ENCODE data around the gene DAPK2.

The DAPK2 gene

GRCh38 chr15:63999177-63999576, 47.1 kb downstream of the DAPK2 start:
- Mint-ChIP-seq H3K36me3 (ENCODE audit: low read depth) (no peaks in the 10 kb centered on the region), H3K4me3 (no peak overlapping the region), H3K9me3 (no peaks in the 10 kb centered on the region), H3K27ac (peak overlapping the region in 2 of 3 experiments; percentile 21 to 30), H3K27me3 (ENCODE audit: low read depth) (peaks cover 8% of the 10 kb centered on the region), H3K4me1 (peaks cover 10% of the 10 kb centered on the region)
- TF ChIP-seq CTCF (IDR thresholded peaks at IDR 0.05; ENCODE audit: unreplicated experiment in 3 of 3): no peak

GRCh38 chr15:63998489-63998888, 47.8 kb downstream of the DAPK2 start:
- Mint-ChIP-seq H3K36me3 (ENCODE audit: low read depth) (no peaks in the 10 kb centered on the region), H3K9me3 (no peaks in the 10 kb centered on the region), H3K27ac (peak overlapping the region in 2 of 3 experiments; percentile 21 to 30)

GRCh38 chr15:63997715-63998442, 48.4 kb downstream of the DAPK2 start:
- H3K36me3 Mint-ChIP-seq (ENCODE audit: low read depth): no peaks in the 10 kb centered on the region
- no peak overlapping the region for H3K27ac Mint-ChIP-seq
- H3K27me3 Mint-ChIP-seq (ENCODE audit: low read depth): peaks cover 8% of the 10 kb centered on the region
- H3K4me3 Mint-ChIP-seq: no peak overlapping the region
- peaks cover 19% of the 10 kb centered on the region for H3K4me1 Mint-ChIP-seq
- no peak for TF ChIP-seq CTCF (IDR thresholded peaks at IDR 0.05; ENCODE audit: unreplicated experiment in 3 of 3)
- H3K9me3 Mint-ChIP-seq: no peaks in the 10 kb centered on the region

More at GRCh38 chr15:63998489-63998888, 47.8 kb downstream of the DAPK2 start:
- TF ChIP-seq CTCF (IDR thresholded peaks at IDR 0.05; ENCODE audit: unreplicated experiment in 3 of 3): no peak
- Mint-ChIP-seq H3K4me3 (no peak overlapping the region), H3K27me3 (ENCODE audit: low read depth) (peaks cover 8% of the 10 kb centered on the region), H3K4me1 (peaks cover 13% of the 10 kb centered on the region)

GRCh38 chr15:63996794-63997357, 49.4 kb downstream of the DAPK2 start:
- peaks cover 28% of the 10 kb centered on the region for H3K4me1 Mint-ChIP-seq

GRCh38 chr15:63995789-63996188, 50.5 kb downstream of the DAPK2 start:
- Mint-ChIP-seq H3K36me3 (ENCODE audit: low read depth) (no peaks in the 10 kb centered on the region), H3K4me1 (peaks cover 39% of the 10 kb centered on the region), H3K4me3 (no peak overlapping the region), H3K9me3 (no peaks in the 10 kb centered on the region), H3K27ac (no peak overlapping the region), H3K27me3 (ENCODE audit: low read depth) (peaks cover 8% of the 10 kb centered on the region)
- TF ChIP-seq CTCF (IDR thresholded peaks at IDR 0.05; ENCODE audit: unreplicated experiment in 3 of 3): no peak

More at GRCh38 chr15:63996794-63997357, 49.4 kb downstream of the DAPK2 start:
- H3K36me3 Mint-ChIP-seq (ENCODE audit: low read depth): no peaks in the 10 kb centered on the region
- H3K27ac Mint-ChIP-seq: no peak overlapping the region
- no peak for TF ChIP-seq CTCF (IDR thresholded peaks at IDR 0.05; ENCODE audit: unreplicated experiment in 3 of 3)
- H3K9me3 Mint-ChIP-seq: no peaks in the 10 kb centered on the region
- H3K27me3 Mint-ChIP-seq (ENCODE audit: low read depth): peaks cover 8% of the 10 kb centered on the region
- no peak overlapping the region for H3K4me3 Mint-ChIP-seq

Data from nephron (organoid).